ENCODE measurements around the gene AFAP1L1.

Gene AFAP1L1

GRCh38 chr5:149271716-149272563 lies at the start of gene AFAP1L1:
Gene AFAP1L1, plus strand, starts transcription at chr5:149271859. Its CDS starts 110 bp downstream, at chr5:149271969.
- DNase-seq: no peak

GRCh38 chr5:149223081-149223848 lies 48.4 kb upstream of the AFAP1L1 start:
- DNase-seq: no peak

GRCh38 chr5:149224282-149224681 lies 47.4 kb upstream of the AFAP1L1 start:
- no peak for DNase-seq

- DNase-seq: no peak
These were observed 44.4 kb upstream of the AFAP1L1 start for GRCh38 chr5:149227168-149227826.

- DNase-seq: no peak
These were observed 42.9 kb upstream of the AFAP1L1 start for GRCh38 chr5:149228618-149229297.

GRCh38 chr5:149229298-149229937 lies 42.2 kb upstream of the AFAP1L1 start:
- DNase-seq: no peak

GRCh38 chr5:149235841-149236240 lies 35.8 kb upstream of the AFAP1L1 start:
- no peak for DNase-seq

- no peak for DNase-seq
These were observed 34.0 kb upstream of the AFAP1L1 start for GRCh38 chr5:149237662-149238061.

- DNase-seq: no peak
These were observed 33.1 kb upstream of the AFAP1L1 start for GRCh38 chr5:149238540-149238939.

GRCh38 chr5:149239917-149240316 lies 31.7 kb upstream of the AFAP1L1 start:
- no peak for DNase-seq

- no peak for DNase-seq
These were observed 31.2 kb upstream of the AFAP1L1 start for GRCh38 chr5:149240354-149240998.

GRCh38 chr5:149242339-149242738 lies 29.3 kb upstream of the AFAP1L1 start:
- no peak for DNase-seq

GRCh38 chr5:149246906-149247305 lies 24.8 kb upstream of the AFAP1L1 start:
- DNase-seq: no peak

GRCh38 chr5:149247726-149248125 lies 23.9 kb upstream of the AFAP1L1 start:
- no peak for DNase-seq

GRCh38 chr5:149251546-149251945 lies 20.1 kb upstream of the AFAP1L1 start:
- no peak for DNase-seq

GRCh38 chr5:149254506-149254905 lies 17.2 kb upstream of the AFAP1L1 start:
- DNase-seq: no peak

- no peak for DNase-seq
These were observed 15.2 kb upstream of the AFAP1L1 start for GRCh38 chr5:149256451-149256850.

GRCh38 chr5:149257131-149257530 lies 14.5 kb upstream of the AFAP1L1 start:
- DNase-seq: no peak

GRCh38 chr5:149257889-149258705 lies 13.6 kb upstream of the AFAP1L1 start:
- no peak for DNase-seq

GRCh38 chr5:149260761-149261160 lies 10.9 kb upstream of the AFAP1L1 start:
- no peak for DNase-seq

GRCh38 chr5:149261246-149261645 lies 10.4 kb upstream of the AFAP1L1 start:
- DNase-seq: no peak

Data from KG1 (cell line).